NK-92 (cell line): ENCODE measurements around the gene ABCA5.
"Not testable (repeated sequence)": the region's sequence is repeated elsewhere in the genome, so short reads cannot be mapped to it uniquely, and the experiment has no call there.

ENCODE experiments used
- DNase-seq: peaks from one replicate; lab custom pipeline; 2025; ENCODE audit not compliant: unreplicated experiment; lab: John Stamatoyannopoulos, UW

The ABCA5 gene

GRCh38 chr17:69326377-69327059 lies 415 bp downstream of the ABCA5 start:
- DNase-seq: no peak

- DNase-seq: no peak
Observed at GRCh38 chr17:69325518-69326376, 1.2 kb downstream of the ABCA5 start.

DNA sequence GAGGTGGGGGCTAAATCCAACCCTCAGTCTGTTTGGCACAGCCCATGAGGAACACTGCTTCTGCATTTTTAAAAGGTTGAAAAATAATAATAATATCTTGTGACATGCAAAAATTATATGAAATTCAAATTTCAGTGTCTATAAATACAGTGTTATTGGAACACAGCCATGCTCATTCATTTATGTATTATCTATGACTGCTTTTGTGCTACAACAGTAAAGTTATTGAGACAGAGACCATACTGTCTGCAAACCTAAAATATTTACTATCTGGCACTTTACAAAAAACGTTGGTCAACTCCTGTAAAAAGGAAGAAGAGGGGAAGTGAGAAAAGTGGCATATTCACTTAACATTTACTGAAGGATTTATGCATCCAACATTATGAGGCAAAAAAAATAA lies 3.1 kb downstream of the ABCA5 start:
- no peak for DNase-seq

DNA sequence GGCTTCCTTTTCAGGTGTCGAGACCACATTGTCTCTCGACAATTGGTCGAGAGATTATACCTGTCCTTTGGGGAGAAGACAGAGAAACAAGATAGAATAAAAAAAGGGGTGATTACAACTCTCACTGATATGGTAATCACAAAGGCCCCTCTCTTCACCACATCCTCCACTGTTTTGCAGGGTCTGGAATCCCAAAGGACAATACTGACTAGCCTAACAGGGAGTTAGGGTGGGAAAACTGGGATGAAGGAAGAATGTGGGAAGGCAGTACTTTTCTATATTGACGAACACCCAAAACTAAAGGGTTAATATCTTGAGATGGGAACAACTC lies 6.1 kb downstream of the ABCA5 start:
- DNase-seq: no peak

DNA sequence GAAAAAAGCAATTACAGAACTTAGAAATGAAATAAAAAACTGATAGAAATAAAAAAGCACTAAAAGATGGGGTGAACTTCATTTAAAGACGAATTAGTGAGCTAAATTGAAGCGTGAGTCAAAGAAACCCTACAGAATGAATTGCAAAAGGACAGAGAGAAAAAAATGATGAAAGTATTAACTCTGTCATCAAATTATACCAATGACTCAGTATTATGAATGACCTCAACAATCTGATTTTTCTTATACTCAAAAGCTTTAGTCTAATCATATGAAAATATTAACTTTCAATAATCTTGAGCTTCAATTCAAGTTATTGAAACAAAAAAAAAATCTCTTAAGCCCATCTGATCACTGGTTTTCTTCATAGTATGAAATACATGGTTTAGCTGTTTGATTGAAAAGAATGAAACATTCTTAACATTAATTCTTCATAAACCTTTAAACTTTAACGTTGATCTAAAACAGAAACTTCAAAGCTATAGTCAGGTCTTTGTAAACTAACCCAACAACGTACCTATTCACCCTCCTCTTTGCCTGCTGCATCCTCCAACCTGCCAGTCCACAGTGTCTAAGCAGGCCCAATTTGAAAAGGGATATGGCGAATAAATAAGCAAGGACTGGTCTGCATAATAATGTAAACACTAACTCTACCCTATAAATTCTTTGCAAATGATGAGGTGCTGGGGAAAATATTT lies 6.6 kb downstream of the ABCA5 start:
- DNase-seq: no peak

GRCh38 chr17:69317625-69318024 lies 9.3 kb downstream of the ABCA5 start:
- DNase-seq: no peak

DNA sequence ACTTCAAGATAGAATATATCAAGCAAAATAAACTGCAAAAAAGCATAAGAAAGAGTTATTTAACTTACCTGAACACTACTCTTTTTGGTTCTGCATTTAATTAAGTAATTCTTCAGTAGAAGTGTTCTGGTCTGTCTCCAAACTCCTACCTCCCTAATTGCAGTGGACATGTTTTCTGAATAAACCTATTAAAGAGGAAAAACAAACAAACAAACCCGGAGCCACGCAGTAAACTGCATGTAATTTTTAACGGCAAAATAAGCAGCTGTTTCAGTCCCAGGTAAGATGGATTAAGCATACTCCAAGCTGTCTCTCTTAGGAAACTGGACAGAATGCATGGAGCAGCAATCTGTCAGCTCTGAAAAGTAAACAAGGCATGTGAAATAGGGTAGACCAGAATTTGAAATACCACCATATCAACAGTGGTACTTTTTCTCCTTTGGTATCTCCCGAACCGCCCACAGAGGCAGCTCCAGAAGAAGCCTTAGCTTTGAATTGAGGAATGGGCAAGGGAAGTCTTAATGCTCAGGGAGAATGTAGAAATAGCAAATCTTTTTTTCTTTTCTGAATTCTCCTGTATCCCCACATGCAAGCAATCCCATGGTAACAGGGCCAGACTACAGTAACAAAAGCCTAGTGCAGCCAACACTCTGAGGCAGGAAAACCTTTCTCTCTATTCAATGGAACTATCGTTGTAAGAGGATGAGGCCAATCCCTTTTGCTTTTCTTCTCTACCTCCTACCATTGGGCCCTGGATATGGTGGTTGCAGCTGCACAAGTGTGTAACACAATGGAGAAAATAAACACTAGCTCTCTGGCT lies 12.5 kb downstream of the ABCA5 start:
- DNase-seq: no peak

DNA sequence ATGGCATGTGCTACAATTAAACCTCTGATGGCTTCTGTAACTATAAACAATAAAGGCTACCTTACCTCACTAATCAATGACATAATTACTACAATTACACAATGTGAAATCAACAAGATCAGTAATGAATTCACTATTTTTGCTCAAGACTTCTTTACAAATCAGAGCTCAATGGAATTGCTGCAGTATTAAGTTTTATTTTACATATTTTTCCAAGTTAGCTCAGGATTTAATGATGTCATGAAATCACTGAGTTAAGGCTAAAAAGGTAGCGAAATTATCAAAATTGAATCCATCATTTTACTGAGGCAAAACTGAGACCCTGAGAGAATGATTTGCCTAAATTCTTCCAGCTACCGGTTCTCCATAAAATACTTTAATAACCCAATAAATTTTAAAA lies 21.8 kb downstream of the ABCA5 start:
- no peak for DNase-seq

- no peak for DNase-seq
Observed at GRCh38 chr17:69302682-69303081, 24.3 kb downstream of the ABCA5 start.

- DNase-seq: no peak
Observed at GRCh38 chr17:69300222-69300621, 26.7 kb downstream of the ABCA5 start.

DNA sequence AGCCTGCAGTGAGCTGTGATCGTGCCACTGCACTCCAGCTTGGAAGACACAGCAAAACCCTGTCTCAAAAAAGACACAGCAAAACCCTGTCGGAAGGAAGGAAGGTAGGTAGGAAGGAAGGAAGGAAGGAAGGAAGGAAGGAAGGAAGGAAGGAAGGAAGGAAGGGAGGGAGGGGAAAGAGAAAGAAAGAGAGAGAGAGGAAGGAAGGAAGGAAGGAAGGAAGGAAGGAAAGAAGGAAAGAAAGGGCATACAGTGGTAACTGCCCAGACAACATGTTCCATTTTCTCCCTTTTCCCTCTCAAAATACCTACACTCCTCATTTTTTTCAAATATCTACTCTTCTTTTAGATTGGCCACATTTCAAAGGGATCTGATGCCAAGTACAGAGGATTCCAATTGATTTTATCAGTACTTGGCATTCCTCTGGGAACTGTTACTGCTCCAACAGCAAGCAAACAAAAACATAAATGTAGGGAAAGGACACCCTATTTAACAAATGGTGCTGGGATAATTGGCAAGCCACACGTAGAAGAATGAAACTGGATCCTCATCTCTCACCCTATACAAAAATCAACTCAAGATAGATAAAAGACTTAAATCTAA lies 28.7 kb downstream of the ABCA5 start:
- DNase-seq: not testable (repeated sequence)

- no peak for DNase-seq
Observed at GRCh38 chr17:69287168-69287567, 39.8 kb downstream of the ABCA5 start.

GRCh38 chr17:69286257-69286656 lies 40.7 kb downstream of the ABCA5 start:
- DNase-seq: no peak

DNA sequence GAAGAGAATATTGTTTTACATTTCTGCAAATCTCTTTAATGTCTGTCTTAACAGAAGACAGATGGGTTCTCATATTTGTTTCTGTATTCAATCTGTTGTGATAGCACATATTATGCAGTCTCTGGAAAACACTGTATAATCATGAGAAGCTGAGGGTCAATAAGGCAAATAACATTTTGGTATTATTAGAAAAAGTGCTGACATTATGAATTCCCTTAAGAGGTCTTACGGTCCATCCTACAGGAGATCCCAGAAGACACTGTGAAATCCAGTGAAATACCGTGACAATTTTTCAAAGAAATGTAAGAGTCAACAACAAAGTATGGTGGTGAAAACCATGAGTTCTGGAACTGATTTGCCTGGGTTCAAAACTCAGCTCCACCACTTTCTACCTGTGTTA lies 42.3 kb downstream of the ABCA5 start:
- DNase-seq: no peak

- no peak for DNase-seq
Observed at GRCh38 chr17:69282002-69282401, 44.9 kb downstream of the ABCA5 start.

GRCh38 chr17:69276279-69276678 lies 50.7 kb downstream of the ABCA5 start:
- not testable (repeated sequence) for DNase-seq

DNA sequence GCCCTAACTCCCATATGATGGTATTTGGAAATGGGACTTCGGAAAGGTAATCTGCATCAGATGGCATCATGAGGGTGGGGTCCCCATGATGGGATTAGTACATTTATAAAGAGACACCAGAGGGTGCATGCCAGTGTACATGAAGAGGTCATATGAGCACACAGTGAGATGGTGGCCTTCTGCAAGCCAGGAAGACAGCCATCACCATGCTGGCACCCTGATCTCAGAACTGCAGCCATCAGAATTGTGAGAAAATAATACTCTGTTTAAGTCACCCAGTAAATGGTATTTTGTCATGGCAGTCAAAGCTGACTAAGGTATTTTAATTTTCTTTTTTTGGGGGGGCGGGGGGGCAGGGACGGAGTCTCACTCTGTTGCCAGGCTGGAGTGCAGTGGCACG lies 51.2 kb downstream of the ABCA5 start:
- no peak for DNase-seq

GRCh38 chr17:69271023-69271422 lies 55.9 kb downstream of the ABCA5 start:
- no peak for DNase-seq

DNA sequence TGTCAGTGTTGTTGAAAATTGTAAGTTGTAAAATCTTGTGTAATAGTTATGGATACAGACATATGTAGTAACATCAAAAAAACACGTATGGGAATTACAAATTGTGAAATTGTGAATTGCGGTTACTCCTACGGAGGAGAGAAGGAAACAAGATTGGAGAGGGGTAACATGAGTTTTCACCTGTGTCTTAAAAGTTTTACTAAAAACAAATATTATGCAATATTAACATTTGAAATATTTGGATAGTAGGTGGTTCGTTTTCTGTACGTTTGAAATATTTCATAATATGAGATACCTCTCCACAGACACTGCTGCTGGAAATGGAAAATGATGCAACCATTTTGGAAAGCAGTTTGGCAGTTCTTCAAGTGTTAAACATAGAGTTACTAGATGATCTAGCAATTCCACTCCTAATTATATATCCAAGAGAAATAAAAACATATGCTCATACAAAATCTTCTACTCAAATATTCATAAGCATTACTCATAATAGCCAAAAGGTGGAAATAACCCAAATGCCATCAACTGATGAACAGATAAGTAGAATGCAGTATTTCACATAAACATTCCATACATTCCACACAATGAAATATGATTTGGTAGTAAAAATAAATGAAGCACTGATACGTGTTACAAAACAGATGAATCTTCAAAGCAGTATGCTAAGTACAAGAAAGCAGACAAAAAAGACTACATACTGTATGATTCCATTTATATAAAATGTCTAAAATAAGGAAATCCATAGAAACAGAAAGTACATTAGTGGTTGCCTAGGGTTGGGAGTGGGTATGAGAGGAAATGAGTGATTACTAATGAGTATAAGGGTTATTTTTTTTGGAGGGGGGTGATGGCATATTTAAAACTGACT lies 57.6 kb downstream of the ABCA5 start:
- no peak for DNase-seq

DNA sequence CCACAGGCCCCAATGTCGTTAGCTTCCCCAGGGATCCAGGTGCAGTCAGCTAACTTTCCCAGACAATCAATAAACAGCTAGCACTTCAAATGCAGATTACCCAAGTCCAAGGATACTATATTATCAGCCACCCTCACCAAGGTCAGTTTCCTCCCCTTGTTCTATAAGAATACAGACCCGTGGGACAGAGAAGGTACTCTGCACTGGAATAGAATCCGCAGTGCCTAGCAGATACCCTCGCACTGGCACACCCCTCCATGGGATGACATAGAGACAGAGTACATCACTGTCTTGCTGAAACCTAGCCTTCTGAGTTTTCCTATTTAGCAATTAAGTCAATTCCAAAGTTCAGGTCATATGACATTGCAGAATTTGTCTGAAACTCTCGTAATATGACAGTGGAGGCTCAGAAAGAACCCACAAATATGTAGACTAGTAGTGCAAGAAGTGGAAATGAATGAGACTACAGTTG lies 58.4 kb downstream of the ABCA5 start:
- DNase-seq: no peak
